Neutrophil (primary cell): ENCODE results near the gene CLCF1.

Experiments
- H3K27ac ChIP-seq: fragments of 200-600 bp; sonication (generic); 2 replicates; pipeline ENCODE4 v1.5.1; 2016; ENCODE audit warnings: mild to moderate bottlenecking, moderate library complexity
- H3K27me3 ChIP-seq: fragments of 200-600 bp; sonication (generic); 2 replicates; pipeline ENCODE4 v1.6.0; 2016; ENCODE audit warnings: mild to moderate bottlenecking
- H3K36me3 ChIP-seq: fragments of 200-600 bp; sonication (generic); 2 replicates; pipeline ENCODE4 v1.5.1; 2017
- H3K4me1 ChIP-seq, 2 experiments: fragments of 200-600 bp in 1 of 2; sonication (generic) in 1 of 2; 1 replicate in 1 of 2; 2 replicates in 1 of 2; pipeline versions ENCODE4 v1.5.1 to v1.6.1; 2013 to 2016; ENCODE audit warnings: low read depth in 1 of 2, low read length in 1 of 2, mild to moderate bottlenecking in 1 of 2, moderate library complexity in 1 of 2; ENCODE audit not compliant: control insufficient read depth in 1 of 2, insufficient read depth in 1 of 2
- H3K4me3 ChIP-seq, 2 experiments: fragments of 200-600 bp in 1 of 2; sonication (generic) in 1 of 2; 1 replicate in 1 of 2; 2 replicates in 1 of 2; pipeline ENCODE4 v1.5.1; 2013 to 2016; ENCODE audit warnings: low read depth in 1 of 2, low read length in 1 of 2, mild to moderate bottlenecking in 1 of 2, moderate library complexity in 1 of 2
- H3K9me3 ChIP-seq: fragments of 200-600 bp; sonication (generic); 2 replicates; pipeline ENCODE4 v1.5.1; 2016
- TF ChIP-seq, protein P1 (sequence below): fragments of 200-600 bp; sonication (generic); IDR thresholded peaks from 2 replicates; pipeline ENCODE4 v1.5.1; 2016; ENCODE audit warnings: antibody characterized with exemption

Gene CLCF1

DNA sequence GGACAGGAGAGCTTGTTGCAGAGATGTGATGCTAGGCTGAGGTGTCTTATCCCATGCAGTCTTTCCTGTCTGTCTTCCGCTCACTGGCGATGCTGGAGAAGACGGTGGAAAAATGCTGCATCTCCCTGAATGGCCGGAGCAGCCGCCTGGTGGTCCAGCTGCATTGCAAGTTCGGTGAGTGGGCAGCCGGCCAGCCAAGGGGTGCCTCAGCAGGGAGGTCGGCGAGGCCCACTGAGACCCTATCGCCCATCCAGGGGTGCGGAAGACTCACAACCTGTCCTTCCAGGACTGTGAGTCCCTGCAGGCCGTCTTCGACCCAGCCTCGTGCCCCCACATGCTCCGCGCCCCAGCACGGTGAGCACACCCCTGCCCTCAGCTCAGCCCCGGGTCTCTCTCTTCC, 20.0 kb upstream of the CLCF1 start:
- TF ChIP-seq, protein P1, sequence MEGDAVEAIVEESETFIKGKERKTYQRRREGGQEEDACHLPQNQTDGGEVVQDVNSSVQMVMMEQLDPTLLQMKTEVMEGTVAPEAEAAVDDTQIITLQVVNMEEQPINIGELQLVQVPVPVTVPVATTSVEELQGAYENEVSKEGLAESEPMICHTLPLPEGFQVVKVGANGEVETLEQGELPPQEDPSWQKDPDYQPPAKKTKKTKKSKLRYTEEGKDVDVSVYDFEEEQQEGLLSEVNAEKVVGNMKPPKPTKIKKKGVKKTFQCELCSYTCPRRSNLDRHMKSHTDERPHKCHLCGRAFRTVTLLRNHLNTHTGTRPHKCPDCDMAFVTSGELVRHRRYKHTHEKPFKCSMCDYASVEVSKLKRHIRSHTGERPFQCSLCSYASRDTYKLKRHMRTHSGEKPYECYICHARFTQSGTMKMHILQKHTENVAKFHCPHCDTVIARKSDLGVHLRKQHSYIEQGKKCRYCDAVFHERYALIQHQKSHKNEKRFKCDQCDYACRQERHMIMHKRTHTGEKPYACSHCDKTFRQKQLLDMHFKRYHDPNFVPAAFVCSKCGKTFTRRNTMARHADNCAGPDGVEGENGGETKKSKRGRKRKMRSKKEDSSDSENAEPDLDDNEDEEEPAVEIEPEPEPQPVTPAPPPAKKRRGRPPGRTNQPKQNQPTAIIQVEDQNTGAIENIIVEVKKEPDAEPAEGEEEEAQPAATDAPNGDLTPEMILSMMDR = no peak
- Histone ChIP-seq H3K4me3 (no peak overlapping the region), H3K36me3 (peaks cover 38% of the 10 kb centered on the region), H3K27me3 (no peaks in the 10 kb centered on the region), H3K9me3 (no peaks in the 10 kb centered on the region), H3K4me1 (peaks cover 36 to 38% of the 10 kb centered on the region in 2 experiments), H3K27ac (no peak overlapping the region)

DNA sequence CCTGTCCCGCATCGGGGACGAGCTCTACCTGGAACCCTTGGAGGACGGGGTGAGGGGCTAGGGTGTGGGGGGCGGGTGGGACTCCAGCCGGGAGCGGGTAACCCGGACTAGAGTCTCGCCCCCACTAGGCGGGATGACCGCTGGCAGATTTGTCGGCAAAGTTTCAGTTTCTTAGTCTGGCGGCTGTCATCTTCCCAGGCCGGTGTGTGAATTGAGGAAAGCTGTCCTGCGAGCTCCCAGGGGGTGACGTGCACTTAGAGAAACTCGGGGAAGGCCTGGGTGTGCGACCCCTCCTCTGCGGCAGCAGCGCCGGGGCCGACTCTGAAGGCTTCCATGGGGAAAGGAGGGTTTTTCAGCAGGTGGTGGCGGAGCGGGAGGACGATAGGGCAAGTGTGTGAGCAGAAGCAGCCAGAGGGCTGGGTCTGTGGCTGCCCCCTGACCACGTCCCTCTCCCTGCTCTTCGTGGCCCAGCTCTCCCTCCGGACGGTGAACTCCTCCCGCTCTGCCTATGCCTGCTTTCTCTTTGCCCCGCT, 18.9 kb upstream of the CLCF1 start:
- no peaks in the 10 kb centered on the region for H3K27me3 ChIP-seq
- peak overlapping the region; percentile 80 for H3K27ac ChIP-seq
- peaks cover 30 to 31% of the 10 kb centered on the region in 2 experiments for H3K4me1 ChIP-seq
- H3K4me3 ChIP-seq = peak overlapping the region; percentile 82 to 96
- TF ChIP-seq, protein P1 = no peak
- H3K36me3 ChIP-seq = peaks cover 26% of the 10 kb centered on the region
- no peaks in the 10 kb centered on the region for H3K9me3 ChIP-seq

DNA sequence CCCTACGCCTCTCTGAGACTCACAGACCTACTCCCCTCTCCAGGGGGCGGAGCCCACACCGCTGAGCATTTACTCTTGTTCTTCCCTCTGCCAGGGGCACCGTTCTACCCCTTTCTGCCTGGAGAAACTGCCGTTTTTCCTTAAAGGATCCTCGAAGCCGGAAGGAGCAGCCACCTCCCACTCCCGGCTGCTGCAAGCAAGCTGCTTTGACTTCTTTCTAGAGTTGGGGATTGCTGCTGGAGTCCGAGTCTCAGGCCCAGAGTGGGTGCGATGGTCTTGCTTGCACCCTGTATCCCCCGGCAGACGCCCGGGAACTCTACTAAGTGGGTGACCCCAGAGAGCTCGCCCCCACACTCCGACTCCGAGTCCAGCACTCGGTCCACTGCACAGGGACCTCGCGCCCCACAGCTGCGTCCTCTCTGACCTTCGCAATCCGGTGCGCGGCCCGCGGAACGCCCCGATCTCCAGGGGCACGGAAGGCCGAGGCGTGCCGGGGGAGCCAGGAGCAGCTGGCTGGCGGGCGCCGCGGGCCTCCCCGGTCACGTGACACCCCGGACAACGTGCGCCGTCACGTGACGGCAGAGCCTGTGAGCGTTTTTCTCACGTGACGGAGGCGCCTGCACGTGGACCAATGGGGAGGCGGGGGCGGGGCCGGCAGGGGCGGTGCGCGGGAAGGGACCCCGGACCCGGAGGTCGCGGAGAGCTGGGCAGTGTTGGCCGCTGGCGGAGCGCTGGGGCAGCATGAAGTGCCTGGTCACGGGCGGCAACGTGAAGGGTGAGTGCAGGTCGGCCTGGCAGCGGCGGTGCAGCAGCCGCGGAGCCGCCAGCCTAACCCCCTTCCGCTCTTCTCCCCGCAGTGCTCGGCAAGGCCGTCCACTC, 18.1 kb upstream of the CLCF1 start, which contains the start of gene RAD9A:
Gene RAD9A, plus strand, starts transcription at position 683 of the 879 bp plus-strand sequence. Its CDS starts 59 bp downstream, at position 742.
- H3K4me3 ChIP-seq = peak within 1 kb of the TSS; percentile 82 to 96
- H3K27ac ChIP-seq = peak within 1 kb of the TSS; percentile 80
- TF ChIP-seq, protein P1 = no peak
- peaks cover 4% of the 10 kb centered on the region for H3K27me3 ChIP-seq
- peaks cover 24 to 29% of the 10 kb centered on the region in 2 experiments for H3K4me1 ChIP-seq
- peaks cover 19% of the 10 kb centered on the region for H3K36me3 ChIP-seq
- no peaks in the 10 kb centered on the region for H3K9me3 ChIP-seq

DNA sequence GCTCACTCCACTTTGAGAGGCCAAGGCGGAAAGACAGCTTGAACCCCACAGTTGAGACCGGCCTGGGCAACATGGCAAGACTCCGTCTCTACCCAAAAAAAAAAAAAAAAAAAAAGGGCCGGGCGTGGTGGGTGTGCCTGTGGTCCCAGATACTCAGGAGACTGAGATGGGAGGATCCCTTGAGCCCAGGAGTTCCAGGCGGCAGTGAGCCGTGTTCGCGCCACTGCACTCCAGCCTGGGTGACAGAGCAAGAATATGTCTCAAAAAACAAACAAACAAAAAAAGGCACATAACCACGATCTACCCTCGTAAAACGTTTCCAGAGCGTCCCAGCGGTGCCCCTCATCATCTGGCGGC, 17.5 kb upstream of the CLCF1 start:
- H3K27ac ChIP-seq = peak overlapping the region; percentile 80
- TF ChIP-seq, protein P1 = no peak
- H3K4me1 ChIP-seq = peaks cover 21 to 28% of the 10 kb centered on the region in 2 experiments
- no peaks in the 10 kb centered on the region for H3K9me3 ChIP-seq
- H3K36me3 ChIP-seq = peaks cover 13% of the 10 kb centered on the region
- peaks cover 4% of the 10 kb centered on the region for H3K27me3 ChIP-seq
- H3K4me3 ChIP-seq = peak overlapping the region; percentile 82 to 96

DNA sequence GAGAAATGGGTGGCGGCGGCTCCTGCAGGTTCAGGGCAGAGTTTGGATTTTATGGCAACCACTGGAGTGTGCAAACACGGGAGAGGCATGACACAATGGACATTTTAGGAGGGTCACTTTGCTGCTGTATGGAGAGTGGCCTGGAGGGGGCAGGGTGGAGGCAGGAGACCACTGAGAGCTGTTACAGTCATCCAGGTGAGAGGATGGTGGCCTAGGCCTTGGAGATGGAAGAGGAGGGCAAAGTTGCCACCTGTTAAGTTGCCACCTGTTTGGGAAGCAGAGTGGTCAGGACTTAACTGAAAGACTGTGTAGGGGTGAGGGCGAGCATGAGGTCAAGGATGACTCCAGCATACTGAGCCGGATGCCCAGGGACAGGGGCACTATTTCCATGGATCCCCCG, 16.1 kb upstream of the CLCF1 start:
- TF ChIP-seq, protein P1 = peak; percentile 55
- Histone ChIP-seq H3K27ac (no peak overlapping the region), H3K27me3 (peaks cover 4% of the 10 kb centered on the region), H3K4me3 (no peak overlapping the region), H3K9me3 (no peaks in the 10 kb centered on the region), H3K36me3 (peaks cover 4% of the 10 kb centered on the region), H3K4me1 (peaks cover 21 to 28% of the 10 kb centered on the region in 2 experiments)
